Keratinocyte (primary cell): ENCODE results near the gene MS4A4A. TPM values are rescaled to one million over a fixed set of nuclear protein-coding genes. Genes with fewer than 3 reads are reported as not detected.
A peak's percentile ranks its signal among the peaks of the same experiment; 100 is the strongest.

ENCODE experiments used
- DNase-seq: peaks from one replicate; pipeline ENCODE4 v3.0.0-alpha.2; 2011; ENCODE audit warnings: low read depth, missing footprints, low spot score
- FAIRE-seq: peaks from 2 replicates; lab custom pipeline; 2011; peaks lifted over from hg19 to GRCh38; lab: Jason Lieb, UNC
- H2AFZ ChIP-seq: 2 replicates; pipeline ENCODE4 v1.6.0; 2012; ENCODE audit warnings: low read length, control low read depth, inconsistent platforms; ENCODE audit not compliant: control insufficient read depth
- H3K27ac ChIP-seq: 2 replicates; pipeline ENCODE4 v1.5.1; 2011; ENCODE audit warnings: low read length; ENCODE audit not compliant: control insufficient read depth, insufficient read depth
- H3K27me3 ChIP-seq: 3 replicates; pipeline ENCODE4 v1.6.0; 2011; ENCODE audit warnings: low read length; ENCODE audit not compliant: control insufficient read depth, insufficient read depth; ENCODE audit errors: extremely low read depth
- H3K36me3 ChIP-seq, 2 experiments: 2 replicates in 1 of 2; 3 replicates in 1 of 2; pipeline ENCODE4 v1.5.1; 2011; ENCODE audit warnings: low read length in 2 of 2, mild to moderate bottlenecking in 1 of 2; ENCODE audit not compliant: control insufficient read depth in 2 of 2, insufficient read depth in 2 of 2; ENCODE audit errors: extremely low read depth in 1 of 2
- H3K4me1 ChIP-seq: 3 replicates; pipeline ENCODE4 v1.5.1; 2011; ENCODE audit warnings: low read length; ENCODE audit not compliant: control insufficient read depth, insufficient read depth; ENCODE audit errors: extremely low read depth
- H3K4me2 ChIP-seq: 3 replicates; pipeline ENCODE4 v1.6.0; 2011; ENCODE audit warnings: low read depth, low read length; ENCODE audit not compliant: control insufficient read depth, insufficient read depth; ENCODE audit errors: extremely low read depth
- H3K4me3 ChIP-seq, 3 experiments: fragments of 200-600 bp in 1 of 3; sonication (generic) in 1 of 3; 2 replicates in 2 of 3; 3 replicates in 1 of 3; pipeline ENCODE4 v1.5.1; 2011 to 2016; ENCODE audit warnings: low read length in 3 of 3, mild to moderate bottlenecking in 3 of 3, control low read depth in 2 of 3, inconsistent platforms in 1 of 3, low read depth in 1 of 3, mixed read lengths in 1 of 3, mixed run types in 1 of 3, moderate library complexity in 1 of 3; ENCODE audit not compliant: control insufficient read depth in 2 of 3, insufficient read depth in 2 of 3; ENCODE audit errors: extremely low read depth in 1 of 3
- H3K79me2 ChIP-seq: 2 replicates; pipeline ENCODE4 v1.6.0; 2012; ENCODE audit warnings: low read length; ENCODE audit not compliant: control insufficient read depth, insufficient read depth
- H3K9ac ChIP-seq: 3 replicates; pipeline ENCODE4 v1.6.0; 2011; ENCODE audit warnings: low read length; ENCODE audit not compliant: control insufficient read depth, insufficient read depth; ENCODE audit errors: extremely low read depth
- H3K9me1 ChIP-seq: 3 replicates; pipeline ENCODE4 v1.6.0; 2011; ENCODE audit warnings: low read length; ENCODE audit not compliant: control insufficient read depth, insufficient read depth; ENCODE audit errors: extremely low read depth
- H3K9me3 ChIP-seq: 2 replicates; pipeline ENCODE4 v1.5.1; 2012; ENCODE audit warnings: low read depth, low read length; ENCODE audit not compliant: control insufficient read depth
- H4K20me1 ChIP-seq: 3 replicates; pipeline ENCODE4 v1.6.0; 2011; ENCODE audit warnings: low read length; ENCODE audit not compliant: control insufficient read depth, insufficient read depth; ENCODE audit errors: extremely low read depth
- CTCF ChIP-seq, 3 experiments: IDR thresholded peaks in 1 of 3; conservative IDR thresholded peaks in 1 of 3; optimal IDR thresholded peaks in 1 of 3; 2 replicates in 2 of 3; 3 replicates in 1 of 3; pipeline versions ENCODE3 to v1.5.1; 2011; ENCODE audit warnings: low read length in 3 of 3, mild to moderate bottlenecking in 3 of 3, moderate library complexity in 2 of 3, control low read depth in 1 of 3, inconsistent platforms in 1 of 3; ENCODE audit not compliant: insufficient read depth in 2 of 3; ENCODE audit errors: extremely low read depth in 1 of 3
- EZH2 ChIP-seq: IDR thresholded peaks from one replicate; pipeline ENCODE4 v1.6.1; 2012; ENCODE audit warnings: inconsistent platforms, mild to moderate bottlenecking, low read length, moderate library complexity
- dilution Hi-C: fragments of 300-500 bp; cut with MboI; formaldehyde crosslinking; loops from one replicate; pipeline ENCODE4 v1.7.0; 2020; ENCODE audit warnings: low sequenced_read_pairs; ENCODE audit not compliant: extremely low pct_ligation_motif_present
- polyA plus RNA-seq, 5 experiments: library from polyadenylated mRNA; depleted of rRNA in 3 of 5; stranded (reverse) in 3 of 5; stranded (forward) in 1 of 5; unstranded in 1 of 5; fragments of >200 nt; gene quantifications; 1 replicate in 1 of 5; 2 replicates in 3 of 5; 3 replicates in 1 of 5; pipeline versions ENCODE4 v1.2.1 to v1.2.3, GENCODE V29; 2011 to 2012; ENCODE audit warnings: missing spikeins in 2 of 5, low read depth in 1 of 5, low replicate concordance in 1 of 5

Gene MS4A4A
- polyA plus RNA-seq, 1 donor (not counting 4 experiments of a cell fraction or from before 2014, with no cell fraction given): not detected

GRCh38 chr11:60251485-60252212 lies 28.8 kb upstream of the MS4A4A start:
- DNase-seq: no peak
- Histone ChIP-seq H3K9me3 (peaks cover 3% of the 10 kb centered on the region), H3K4me2 (no peak overlapping the region), H3K27me3 (no peaks in the 10 kb centered on the region), H3K79me2 (no peaks in the 10 kb centered on the region), H2AFZ (no peak overlapping the region), H4K20me1 (no peaks in the 10 kb centered on the region), H3K9me1 (no peaks in the 10 kb centered on the region), H3K9ac (no peak overlapping the region), H3K27ac (no peak overlapping the region), H3K4me3 (no peak overlapping the region), H3K4me1 (no peaks in the 10 kb centered on the region), H3K36me3 (no peaks in the 10 kb centered on the region)
- FAIRE-seq: no peak
- TF ChIP-seq CTCF (optimal IDR thresholded peaks at IDR 0.05 in 1 of 3, IDR thresholded peaks at IDR 0.05 in 1 of 3, conservative IDR thresholded peaks at IDR 0.05 in 1 of 3; ENCODE audit: extremely low read depth in 1 of 3, insufficient read depth in 2 of 3, low read length in 3 of 3) (peak in 1 of 3 experiments; percentile 48), EZH2 (no peak)
- dilution Hi-C loops: no loop called here

GRCh38 chr11:60252213-60253108 lies 28.0 kb upstream of the MS4A4A start:
- no peak overlapping the region for H3K4me3 ChIP-seq
- H2AFZ ChIP-seq: no peak overlapping the region
- no peaks in the 10 kb centered on the region for H3K79me2 ChIP-seq
- FAIRE-seq (no peak), DNase-seq (no peak)
- H3K36me3 ChIP-seq: no peaks in the 10 kb centered on the region
- no peak overlapping the region for H3K27ac ChIP-seq
- dilution Hi-C loops: no loop called here
- no peaks in the 10 kb centered on the region for H4K20me1 ChIP-seq
- H3K4me1 ChIP-seq: no peaks in the 10 kb centered on the region
- no peaks in the 10 kb centered on the region for H3K27me3 ChIP-seq
- TF ChIP-seq CTCF (optimal IDR thresholded peaks at IDR 0.05 in 1 of 3, IDR thresholded peaks at IDR 0.05 in 1 of 3, conservative IDR thresholded peaks at IDR 0.05 in 1 of 3; ENCODE audit: extremely low read depth in 1 of 3, insufficient read depth in 2 of 3, low read length in 3 of 3) (no peak), EZH2 (no peak)
- H3K9me3 ChIP-seq: peaks cover 3% of the 10 kb centered on the region
- no peaks in the 10 kb centered on the region for H3K9me1 ChIP-seq
- no peak overlapping the region for H3K9ac ChIP-seq
- H3K4me2 ChIP-seq: no peak overlapping the region
